ENCODE measurements around the gene DRGX.

DRGX gene

GRCh38 chr10:49379596-49380410 lies 16.1 kb downstream of the DRGX start:
- ChIA-PET POLR2A (no interaction called here), CTCF (interaction anchor here (1.9 kb wide), 1 partner anchor 28 kb away, joined by 4 read pairs; no protein-coding TSS in a partner anchor)
- TF ChIP-seq CTCF (IDR thresholded peaks at IDR 0.05; ENCODE audit: control extremely low read depth, extremely low read depth, low read depth, missing control alignments) = no peak
- DNase-seq (ENCODE audit: extremely low spot score) = peak; percentile 26

GRCh38 chr10:49377256-49377655 lies 18.6 kb downstream of the DRGX start:
- DNase-seq (ENCODE audit: extremely low spot score) = no peak
- ChIA-PET POLR2A (no interaction called here), CTCF (interaction anchor here (1.0 kb wide), 1 partner anchor 10 kb away, joined by 3 read pairs; no protein-coding TSS in a partner anchor)
- no peak for TF ChIP-seq CTCF (IDR thresholded peaks at IDR 0.05; ENCODE audit: control extremely low read depth, extremely low read depth, low read depth, missing control alignments)

- ChIA-PET POLR2A (interaction anchor here (0.5 kb wide), 1 partner anchor 313 kb away, joined by 3 read pairs; no protein-coding TSS in a partner anchor), CTCF (no interaction called here)
- TF ChIP-seq CTCF (IDR thresholded peaks at IDR 0.05; ENCODE audit: control extremely low read depth, extremely low read depth, low read depth, missing control alignments) = no peak
- DNase-seq (ENCODE audit: extremely low spot score) = no peak
These were observed 20.3 kb downstream of the DRGX start for GRCh38 chr10:49375611-49376010.

- CTCF ChIA-PET = no interaction called here
- no peak for TF ChIP-seq CTCF (IDR thresholded peaks at IDR 0.05; ENCODE audit: control extremely low read depth, extremely low read depth, low read depth, missing control alignments)
- POLR2A ChIA-PET = no interaction called here
These were observed 21.1 kb downstream of the DRGX start for GRCh38 chr10:49374740-49375139.

DNA sequence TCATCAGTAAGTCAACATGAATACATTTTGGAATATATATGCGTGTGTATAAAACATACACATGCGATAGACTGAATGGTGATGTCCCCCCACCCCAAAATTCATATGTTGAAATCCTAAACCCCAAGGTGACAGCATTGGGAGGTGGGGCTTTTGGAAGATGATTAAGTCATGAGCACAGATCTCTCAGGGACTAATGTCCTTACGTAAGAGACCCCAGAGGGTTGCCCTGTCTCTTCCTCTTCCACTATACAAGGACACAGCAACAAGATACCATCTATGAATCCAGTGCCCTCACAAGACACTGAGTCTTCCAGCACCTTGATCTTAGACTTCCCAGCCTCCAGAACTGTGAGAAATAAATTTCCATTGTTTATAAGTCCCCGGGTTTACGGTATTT lies 22.5 kb downstream of the DRGX start:
- POLR2A ChIA-PET = no interaction called here
- no peak for DNase-seq (ENCODE audit: extremely low spot score)
- no peak for TF ChIP-seq CTCF (IDR thresholded peaks at IDR 0.05; ENCODE audit: control extremely low read depth, extremely low read depth, low read depth, missing control alignments)
- CTCF ChIA-PET = interaction anchor here (1.2 to 1.6 kb wide), 2 partner anchors 10 to 11 kb away, joined by 3 to 6 read pairs; no protein-coding TSS in a partner anchor

More at GRCh38 chr10:49374740-49375139, 21.1 kb downstream of the DRGX start:
- DNase-seq (ENCODE audit: extremely low spot score) = no peak

GRCh38 chr10:49371967-49372366 lies 23.9 kb downstream of the DRGX start:
- ChIA-PET POLR2A (no interaction called here), CTCF (interaction anchor here (0.7 to 1.6 kb wide), 3 partner anchors 9 to 12 kb away, joined by 3 to 6 read pairs (median 3); no protein-coding TSS in a partner anchor)
- no peak for TF ChIP-seq CTCF (IDR thresholded peaks at IDR 0.05; ENCODE audit: control extremely low read depth, extremely low read depth, low read depth, missing control alignments)
- no peak for DNase-seq (ENCODE audit: extremely low spot score)

Measured in GM10248 (cell line).